Fibroblast of villous mesenchyme (primary cell): ENCODE results near the gene RNF14. TPM values are rescaled to one million over a fixed set of nuclear protein-coding genes. Genes with fewer than 3 reads are reported as not detected.

Experiments used
- DNase-seq: peaks from one replicate; pipeline ENCODE4 v3.0.0-alpha.2; 2010; ENCODE audit warnings: low read depth
- H3K4me3 ChIP-seq: 2 replicates; pipeline ENCODE4 v1.5.1; 2011; ENCODE audit warnings: low read depth, mild to moderate bottlenecking, low read length
- total RNA-seq: library from RNA; depleted of rRNA; stranded (reverse); fragments of >200 nt; gene quantifications from 2 replicates; pipeline ENCODE4 v1.2.3, GENCODE V29; 2012
- TF ChIP-seq, protein P1 (sequence below): IDR thresholded peaks from 2 replicates; pipeline ENCODE4 v1.5.1; 2012; ENCODE audit warnings: low read depth, mild to moderate bottlenecking, low read length; ENCODE audit not compliant: insufficient read depth

RNF14 gene
- total RNA-seq, 1 donor, result 76.9 TPM

DNA sequence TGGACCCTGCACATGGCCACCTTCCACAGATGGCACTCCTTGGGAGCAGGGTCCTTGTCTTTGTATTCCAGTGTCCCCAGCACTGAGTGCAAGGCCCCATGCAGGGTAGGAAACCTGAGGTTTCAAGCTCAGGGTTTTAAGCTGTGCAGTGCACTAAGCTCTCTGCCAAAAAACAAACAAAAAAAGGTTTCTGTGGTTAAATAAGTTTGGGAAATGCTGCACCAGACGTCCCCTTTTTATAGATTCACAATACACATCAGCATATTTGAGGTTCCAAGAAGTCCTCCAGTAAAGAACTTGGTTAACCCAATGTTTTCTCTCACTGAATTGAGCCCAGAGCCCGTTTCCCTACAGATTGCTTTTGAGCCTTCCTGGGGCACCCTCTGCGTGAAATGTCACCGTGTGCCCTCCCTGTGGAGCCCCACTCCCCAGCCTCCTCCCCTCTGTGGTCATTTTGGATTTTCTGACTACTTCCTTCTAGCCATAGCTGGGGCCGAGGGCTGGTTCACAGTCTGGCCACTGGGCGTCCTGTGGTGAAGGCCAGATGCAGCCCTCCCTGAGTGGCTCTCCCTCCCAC lies 28.1 kb upstream of the RNF14 start:
- TF ChIP-seq, protein P1, sequence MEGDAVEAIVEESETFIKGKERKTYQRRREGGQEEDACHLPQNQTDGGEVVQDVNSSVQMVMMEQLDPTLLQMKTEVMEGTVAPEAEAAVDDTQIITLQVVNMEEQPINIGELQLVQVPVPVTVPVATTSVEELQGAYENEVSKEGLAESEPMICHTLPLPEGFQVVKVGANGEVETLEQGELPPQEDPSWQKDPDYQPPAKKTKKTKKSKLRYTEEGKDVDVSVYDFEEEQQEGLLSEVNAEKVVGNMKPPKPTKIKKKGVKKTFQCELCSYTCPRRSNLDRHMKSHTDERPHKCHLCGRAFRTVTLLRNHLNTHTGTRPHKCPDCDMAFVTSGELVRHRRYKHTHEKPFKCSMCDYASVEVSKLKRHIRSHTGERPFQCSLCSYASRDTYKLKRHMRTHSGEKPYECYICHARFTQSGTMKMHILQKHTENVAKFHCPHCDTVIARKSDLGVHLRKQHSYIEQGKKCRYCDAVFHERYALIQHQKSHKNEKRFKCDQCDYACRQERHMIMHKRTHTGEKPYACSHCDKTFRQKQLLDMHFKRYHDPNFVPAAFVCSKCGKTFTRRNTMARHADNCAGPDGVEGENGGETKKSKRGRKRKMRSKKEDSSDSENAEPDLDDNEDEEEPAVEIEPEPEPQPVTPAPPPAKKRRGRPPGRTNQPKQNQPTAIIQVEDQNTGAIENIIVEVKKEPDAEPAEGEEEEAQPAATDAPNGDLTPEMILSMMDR, result peak; percentile 36
- no peak overlapping the region for H3K4me3 ChIP-seq
- DNase-seq, result peak; percentile 64

DNA sequence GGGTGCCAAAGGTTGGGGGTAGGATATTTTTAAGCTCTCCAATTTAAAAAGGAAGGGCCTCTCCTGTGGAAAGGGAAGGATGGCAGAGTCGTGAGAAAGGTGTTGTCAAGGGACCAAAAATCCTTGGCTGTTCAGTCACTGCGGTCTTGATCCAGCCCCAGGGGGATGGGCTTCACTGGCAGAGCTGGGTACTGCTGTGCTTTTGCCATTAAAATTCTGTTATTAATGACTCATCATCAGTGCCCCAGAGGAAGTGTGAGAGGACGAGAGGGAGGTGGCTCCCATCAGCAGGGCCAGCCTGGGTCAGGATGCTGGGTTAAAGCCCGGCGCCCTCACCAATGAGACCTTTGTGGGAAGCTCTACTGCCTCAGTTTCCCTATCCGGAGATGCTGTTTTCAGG lies 27.6 kb upstream of the RNF14 start:
- DNase-seq, result peak; percentile 36
- no peak overlapping the region for H3K4me3 ChIP-seq
- TF ChIP-seq, protein P1, result no peak

DNA sequence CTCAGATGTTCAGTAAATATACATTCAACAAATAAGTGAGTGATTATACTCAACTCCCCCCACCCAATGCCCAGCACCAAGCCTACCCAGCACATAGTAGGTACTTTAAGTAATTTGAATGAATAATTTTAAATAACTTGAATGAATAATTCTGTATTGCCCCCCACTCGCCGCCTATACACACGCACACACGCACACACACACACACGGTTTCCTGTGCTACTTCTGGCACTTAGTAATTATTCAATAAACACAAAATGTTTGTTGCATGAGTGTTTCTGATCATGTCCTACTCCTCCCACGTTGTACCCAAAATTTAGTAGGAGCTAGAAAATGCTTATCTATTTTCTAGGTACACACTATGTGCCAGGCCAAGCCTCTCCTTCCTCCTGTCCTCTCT lies 27.1 kb upstream of the RNF14 start:
- TF ChIP-seq, protein P1, result no peak
- no peak for DNase-seq
- no peak overlapping the region for H3K4me3 ChIP-seq

DNA sequence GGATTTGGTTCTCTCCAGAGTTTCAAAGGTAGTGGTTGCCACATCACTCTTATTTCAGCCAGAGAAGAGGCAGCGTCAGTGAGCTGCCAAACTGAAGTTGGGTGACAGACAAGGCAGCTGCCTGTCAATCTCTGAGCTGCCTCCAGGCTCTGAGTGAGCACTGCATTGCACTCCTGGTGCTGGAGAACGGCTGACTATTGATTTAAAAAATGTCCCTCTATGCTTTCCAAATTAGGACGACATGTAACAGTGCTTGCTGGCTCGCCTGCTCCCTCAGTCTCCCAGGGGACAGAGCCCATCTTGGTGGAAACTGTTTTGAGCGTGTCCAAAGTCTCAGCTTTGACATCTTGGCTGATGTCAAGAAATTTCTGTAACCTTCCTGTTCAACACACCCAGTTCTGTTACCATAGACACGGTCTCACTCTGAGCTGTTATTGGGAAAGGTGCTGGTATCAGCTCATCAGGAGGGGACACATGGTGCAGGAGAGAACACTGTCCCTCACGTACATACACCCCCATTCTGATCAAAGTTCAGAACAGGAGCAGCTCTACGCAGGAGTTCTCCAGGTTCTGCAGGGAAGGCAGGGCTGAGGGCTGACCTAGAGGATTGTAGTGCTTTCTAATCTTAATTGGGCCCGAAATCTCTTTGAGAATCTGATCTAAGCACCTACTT lies 26.6 kb upstream of the RNF14 start:
- DNase-seq, result no peak
- TF ChIP-seq, protein P1, result no peak
- no peak overlapping the region for H3K4me3 ChIP-seq

DNA sequence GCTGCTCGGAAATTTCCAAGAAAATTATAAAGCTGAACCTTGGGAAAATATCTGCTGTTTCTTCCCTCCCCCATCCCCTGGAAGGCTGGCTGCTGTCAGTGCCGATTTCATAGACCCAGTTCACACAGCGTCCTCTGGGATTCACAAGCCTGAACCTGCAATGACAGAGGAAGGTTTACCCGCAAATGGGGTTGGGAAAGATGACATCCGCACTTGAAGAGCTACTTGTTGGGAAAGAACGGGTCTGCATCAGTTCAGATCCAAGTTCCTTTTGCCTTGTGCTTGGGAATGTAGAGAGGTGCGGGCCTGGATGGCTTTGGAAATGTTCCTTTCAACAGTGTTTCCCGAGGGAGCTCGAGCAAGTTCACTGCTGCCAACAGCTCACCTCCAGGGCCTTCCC lies 24.8 kb upstream of the RNF14 start:
- H3K4me3 ChIP-seq, result no peak overlapping the region
- TF ChIP-seq, protein P1, result no peak
- DNase-seq, result no peak

DNA sequence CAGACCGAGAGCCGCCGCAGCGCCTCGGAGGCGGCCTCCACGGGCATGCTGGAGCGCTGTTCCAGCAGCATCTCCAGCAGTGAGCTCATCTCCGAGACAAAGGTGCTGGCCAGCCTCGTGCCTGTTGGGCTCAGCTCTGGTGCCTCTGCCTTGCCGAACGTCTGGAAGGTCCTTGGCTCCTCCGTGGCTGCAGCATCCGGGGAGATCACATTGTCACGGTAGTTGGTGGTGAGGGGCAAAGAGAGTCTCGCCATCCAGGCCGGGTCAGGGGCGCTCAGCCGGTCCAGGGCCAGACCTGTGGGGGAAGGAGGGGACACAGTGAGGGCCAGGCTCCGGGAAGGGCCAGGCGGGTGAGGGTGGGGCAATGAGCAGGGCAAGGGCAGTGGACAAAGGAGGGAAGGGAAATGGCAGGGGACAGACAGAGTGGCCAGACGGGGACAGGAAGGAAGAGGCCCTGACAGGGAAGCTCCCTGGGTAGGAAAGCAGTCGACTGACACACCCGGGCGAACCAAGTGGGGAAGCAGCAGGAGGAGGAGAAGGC lies 23.3 kb upstream of the RNF14 start:
- TF ChIP-seq, protein P1, result no peak
- DNase-seq, result no peak

More for the DNA sequence above, 23.3 kb upstream of the RNF14 start:
- no peak overlapping the region for H3K4me3 ChIP-seq
